GM19099 (cell line): ENCODE results near the gene CAMK1D.

ENCODE experiments used
- POLR2A ChIP-seq: IDR thresholded peaks from 3 replicates; pipeline ENCODE4 v1.6.1; 2011; ENCODE audit warnings: low read depth; ENCODE audit not compliant: insufficient read length; ENCODE audit errors: extremely low read depth

The CAMK1D gene

GRCh38 chr10:12405342-12406320 lies 56.3 kb downstream of the CAMK1D start:
- TF ChIP-seq POLR2A, result no peak

- TF ChIP-seq POLR2A, result no peak
These were observed 57.5 kb downstream of the CAMK1D start for GRCh38 chr10:12406764-12407400.

- TF ChIP-seq POLR2A, result no peak
These were observed 59.1 kb downstream of the CAMK1D start for GRCh38 chr10:12408472-12408871.

- TF ChIP-seq POLR2A, result no peak
These were observed 59.8 kb downstream of the CAMK1D start for GRCh38 chr10:12409161-12409560.

- no peak for TF ChIP-seq POLR2A
These were observed 60.3 kb downstream of the CAMK1D start for GRCh38 chr10:12409613-12410012.

GRCh38 chr10:12412666-12413368 lies 63.5 kb downstream of the CAMK1D start:
- no peak for TF ChIP-seq POLR2A

GRCh38 chr10:12413369-12413711 lies 64.0 kb downstream of the CAMK1D start:
- no peak for TF ChIP-seq POLR2A

- no peak for TF ChIP-seq POLR2A
These were observed 65.1 kb downstream of the CAMK1D start for GRCh38 chr10:12414278-12414989.

GRCh38 chr10:12416344-12417050 lies 67.2 kb downstream of the CAMK1D start:
- TF ChIP-seq POLR2A, result no peak

- TF ChIP-seq POLR2A, result no peak
These were observed 68.0 kb downstream of the CAMK1D start for GRCh38 chr10:12417331-12417730.

GRCh38 chr10:12418000-12418399 lies 68.7 kb downstream of the CAMK1D start:
- no peak for TF ChIP-seq POLR2A

GRCh38 chr10:12418725-12419261 lies 69.4 kb downstream of the CAMK1D start:
- no peak for TF ChIP-seq POLR2A

- no peak for TF ChIP-seq POLR2A
These were observed 70.0 kb downstream of the CAMK1D start for GRCh38 chr10:12419262-12419847.
